HFF-Myc (cell line): ENCODE measurements around the gene SETD6.
"Not testable (repeated sequence)": the region's sequence is repeated elsewhere in the genome, so short reads cannot be mapped to it uniquely, and the experiment has no call there.

ENCODE experiments used
- DNase-seq: peaks from one replicate; pipeline ENCODE4 v3.0.0-alpha.2; 2011; ENCODE audit warnings: low read depth; ENCODE audit errors: extremely low read depth
- H3K4me3 ChIP-seq: replicated peaks from 2 replicates; pipeline ENCODE4 v1.5.1; 2011; ENCODE audit warnings: low read depth, mild to moderate bottlenecking, control low read depth, low read length
- TF ChIP-seq, protein P1 (sequence below): IDR thresholded peaks from 2 replicates; pipeline ENCODE4 v1.5.1; 2012; ENCODE audit warnings: mild to moderate bottlenecking, low read depth, low read length, control low read depth; ENCODE audit errors: missing control alignments

SETD6 gene

DNA sequence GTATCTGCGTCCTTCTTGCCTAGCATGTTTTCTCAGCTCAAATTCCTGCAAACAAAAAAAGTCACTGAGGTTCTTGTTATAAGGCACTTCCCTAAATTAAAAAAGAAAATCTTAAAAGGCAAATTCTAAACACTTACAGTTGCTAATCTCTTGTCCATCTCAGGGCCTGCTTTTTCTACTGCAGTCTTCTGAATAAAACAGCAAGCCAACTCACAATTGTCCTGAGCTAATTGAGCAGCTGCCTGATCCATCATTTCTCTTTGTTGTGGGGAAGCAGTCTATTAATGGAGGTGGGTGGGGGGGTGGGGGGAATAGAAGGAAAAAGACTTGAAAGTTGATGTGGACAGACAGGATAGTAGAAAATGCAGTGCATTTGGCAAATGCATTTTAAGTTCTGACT is 27.0 kb downstream of the SETD6 start:
- no peak overlapping the region for H3K4me3 ChIP-seq
- no peak for DNase-seq
- TF ChIP-seq, protein P1, sequence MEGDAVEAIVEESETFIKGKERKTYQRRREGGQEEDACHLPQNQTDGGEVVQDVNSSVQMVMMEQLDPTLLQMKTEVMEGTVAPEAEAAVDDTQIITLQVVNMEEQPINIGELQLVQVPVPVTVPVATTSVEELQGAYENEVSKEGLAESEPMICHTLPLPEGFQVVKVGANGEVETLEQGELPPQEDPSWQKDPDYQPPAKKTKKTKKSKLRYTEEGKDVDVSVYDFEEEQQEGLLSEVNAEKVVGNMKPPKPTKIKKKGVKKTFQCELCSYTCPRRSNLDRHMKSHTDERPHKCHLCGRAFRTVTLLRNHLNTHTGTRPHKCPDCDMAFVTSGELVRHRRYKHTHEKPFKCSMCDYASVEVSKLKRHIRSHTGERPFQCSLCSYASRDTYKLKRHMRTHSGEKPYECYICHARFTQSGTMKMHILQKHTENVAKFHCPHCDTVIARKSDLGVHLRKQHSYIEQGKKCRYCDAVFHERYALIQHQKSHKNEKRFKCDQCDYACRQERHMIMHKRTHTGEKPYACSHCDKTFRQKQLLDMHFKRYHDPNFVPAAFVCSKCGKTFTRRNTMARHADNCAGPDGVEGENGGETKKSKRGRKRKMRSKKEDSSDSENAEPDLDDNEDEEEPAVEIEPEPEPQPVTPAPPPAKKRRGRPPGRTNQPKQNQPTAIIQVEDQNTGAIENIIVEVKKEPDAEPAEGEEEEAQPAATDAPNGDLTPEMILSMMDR: no peak

DNA sequence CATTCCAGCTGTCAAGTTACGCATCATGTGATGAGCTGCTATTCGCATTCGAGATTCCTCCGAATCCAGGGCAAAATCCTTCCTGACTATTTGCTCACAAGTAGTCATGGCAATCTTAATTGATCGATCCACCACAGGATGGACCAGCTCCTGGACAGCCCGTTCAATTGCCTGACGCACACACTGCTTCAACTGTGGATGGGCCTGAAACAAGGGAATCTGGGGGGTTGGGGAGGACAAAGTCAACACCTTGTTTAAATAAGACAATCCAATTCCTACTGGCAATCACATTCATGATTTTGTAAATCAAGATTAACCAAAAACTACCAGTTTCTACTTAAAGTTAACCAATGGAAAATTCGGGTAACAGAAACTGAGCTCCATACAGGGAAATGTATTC is 28.4 kb downstream of the SETD6 start:
- TF ChIP-seq, protein P1: no peak
- no peak for DNase-seq

DNA sequence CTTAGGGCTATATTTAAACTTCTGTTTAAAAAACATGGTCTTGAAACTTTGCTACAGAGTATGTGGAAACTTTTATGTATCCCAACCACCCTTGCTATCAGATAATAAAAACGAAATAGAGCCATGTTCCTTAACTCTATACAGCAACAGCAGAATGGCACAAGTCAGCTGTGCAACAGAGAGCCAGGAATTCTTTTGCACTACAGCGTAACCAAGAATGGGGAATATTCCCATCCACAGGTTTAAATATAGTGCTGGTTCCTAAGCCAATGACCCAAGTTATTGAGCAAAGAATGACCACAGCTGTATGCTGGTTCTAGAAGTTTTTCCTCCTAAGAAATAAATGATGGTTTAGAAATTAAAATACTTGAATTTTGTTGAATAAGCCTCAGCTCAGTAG is 33.1 kb downstream of the SETD6 start:
- no peak for DNase-seq
- no peak overlapping the region for H3K4me3 ChIP-seq
- TF ChIP-seq, protein P1: no peak

More for the DNA sequence above, 28.4 kb downstream of the SETD6 start:
- H3K4me3 ChIP-seq: no peak overlapping the region

DNA sequence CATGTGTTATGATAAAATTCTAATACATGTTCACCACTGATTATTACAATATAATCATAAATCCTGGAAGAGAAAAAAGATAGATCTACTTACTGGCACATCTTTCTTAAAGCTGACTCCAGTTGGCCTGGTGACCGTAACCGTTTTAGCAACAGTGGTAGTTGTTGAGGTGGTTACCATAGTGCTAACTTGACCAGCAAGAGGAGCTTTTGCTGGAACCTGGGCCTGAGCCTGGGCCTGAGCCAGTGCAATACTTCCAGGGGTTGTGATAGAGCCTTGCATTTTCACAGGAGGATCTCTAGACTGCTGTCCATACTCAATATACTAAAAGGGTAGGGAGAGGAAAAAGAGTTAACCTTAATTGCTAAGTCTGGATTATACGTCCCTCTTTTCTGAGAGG is 36.2 kb downstream of the SETD6 start:
- DNase-seq: no peak
- TF ChIP-seq, protein P1: no peak
- no peak overlapping the region for H3K4me3 ChIP-seq

DNA sequence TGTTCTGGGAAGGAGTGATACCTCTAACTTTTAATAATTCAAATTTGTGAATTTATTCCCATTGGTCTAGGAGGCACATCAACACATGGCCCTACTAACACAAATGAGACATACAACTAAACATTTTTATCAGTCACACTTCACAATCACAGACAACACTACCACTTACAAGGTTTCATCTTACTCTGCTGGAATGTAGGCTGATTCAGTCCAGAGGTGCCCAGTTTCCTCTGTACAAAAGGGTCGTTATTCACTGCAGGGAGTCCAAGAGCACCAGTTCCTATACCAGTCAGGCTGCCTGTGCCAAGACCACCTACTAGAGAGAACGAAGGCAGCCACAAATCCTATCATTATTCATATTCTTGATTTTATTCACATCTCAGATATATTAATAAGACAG is 41.4 kb downstream of the SETD6 start:
- no peak for DNase-seq
- TF ChIP-seq, protein P1: no peak
- no peak overlapping the region for H3K4me3 ChIP-seq

DNA sequence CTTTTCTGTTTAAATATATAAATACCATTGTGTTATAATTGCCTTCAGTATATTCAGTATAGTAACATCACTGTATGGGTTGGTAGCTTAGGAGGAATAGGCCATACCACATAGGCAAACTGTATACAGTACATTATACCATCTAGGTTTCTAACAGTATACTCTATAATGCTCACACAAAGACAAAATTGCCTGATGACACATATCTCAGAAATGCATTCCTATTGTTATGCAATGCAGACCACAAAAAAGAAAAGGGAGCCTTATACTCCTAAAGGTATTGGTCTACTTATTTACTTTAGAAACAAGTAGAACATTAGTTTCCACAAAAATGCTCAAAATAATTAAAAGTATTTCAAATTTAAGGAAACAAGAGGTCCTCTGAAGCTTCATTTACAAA is 47.9 kb downstream of the SETD6 start:
- peak; percentile 25 for DNase-seq
- TF ChIP-seq, protein P1: no peak

DNA sequence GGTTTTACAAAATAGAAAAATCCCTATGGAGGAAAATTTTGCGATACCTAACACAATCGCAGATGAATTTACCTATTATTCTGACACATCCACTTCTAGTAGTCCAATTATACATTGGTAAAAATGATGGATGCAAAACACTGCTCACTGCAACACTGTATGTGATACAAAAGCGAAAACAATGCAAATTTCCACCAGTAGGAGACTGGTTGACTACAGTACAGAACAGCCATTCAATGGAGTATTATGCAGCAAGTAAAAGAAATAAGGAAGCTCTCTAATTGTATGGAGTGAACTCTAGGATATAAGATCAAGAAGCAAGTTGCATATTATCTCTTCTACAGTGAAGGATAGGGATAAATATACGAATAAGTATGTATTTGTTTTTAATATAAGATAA is 48.5 kb downstream of the SETD6 start:
- no peak overlapping the region for H3K4me3 ChIP-seq
- TF ChIP-seq, protein P1: no peak
- no peak for DNase-seq

More for the DNA sequence above, 47.9 kb downstream of the SETD6 start:
- no peak overlapping the region for H3K4me3 ChIP-seq

DNA sequence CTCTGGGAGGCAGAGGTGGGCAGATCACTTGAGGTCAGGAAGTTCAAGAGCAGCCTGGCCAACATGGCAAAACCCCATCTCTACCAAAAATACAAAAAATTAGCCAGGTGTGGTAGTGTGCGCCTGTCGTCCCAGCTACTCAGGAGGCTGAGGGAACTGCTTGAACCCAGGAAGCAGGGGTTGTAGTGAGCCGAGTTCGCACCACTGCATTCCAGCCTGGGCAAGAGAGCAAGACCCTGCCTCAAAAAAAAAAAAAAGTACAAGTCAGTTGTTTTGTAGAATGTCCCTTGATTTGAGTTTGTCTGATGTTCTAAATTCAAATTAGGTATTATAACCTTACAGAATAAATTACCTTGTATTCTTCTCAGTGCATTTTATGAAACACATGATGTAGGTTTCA is 50.4 kb downstream of the SETD6 start:
- not testable (repeated sequence) for H3K4me3 ChIP-seq, DNase-seq
